SU-DHL-6 (cell line): Measurements from ENCODE around the gene MPND.

Experiments
- EZH2phosphoT487 ChIP-seq: fragments of 200-600 bp; sonication (generic), shearing (Covaris generic); conservative IDR thresholded peaks from 2 replicates; pipeline ENCODE4 v1.6.1; 2018; ENCODE audit warnings: mild to moderate bottlenecking, antibody characterized with exemption, low read length, moderate library complexity, mixed read lengths
- TF ChIP-seq, protein P1 (sequence below): fragments of 200-600 bp; sonication (generic); IDR thresholded peaks from one replicate; pipeline ENCODE4 v1.5.1; 2017; ENCODE audit warnings: antibody characterized with exemption, mild to moderate bottlenecking, low read length, moderate library complexity; ENCODE audit not compliant: insufficient read depth, poor library complexity, severe bottlenecking

GRCh38 chr19:4389511-4390016, 46.2 kb downstream of the MPND start:
- TF ChIP-seq, protein P1, sequence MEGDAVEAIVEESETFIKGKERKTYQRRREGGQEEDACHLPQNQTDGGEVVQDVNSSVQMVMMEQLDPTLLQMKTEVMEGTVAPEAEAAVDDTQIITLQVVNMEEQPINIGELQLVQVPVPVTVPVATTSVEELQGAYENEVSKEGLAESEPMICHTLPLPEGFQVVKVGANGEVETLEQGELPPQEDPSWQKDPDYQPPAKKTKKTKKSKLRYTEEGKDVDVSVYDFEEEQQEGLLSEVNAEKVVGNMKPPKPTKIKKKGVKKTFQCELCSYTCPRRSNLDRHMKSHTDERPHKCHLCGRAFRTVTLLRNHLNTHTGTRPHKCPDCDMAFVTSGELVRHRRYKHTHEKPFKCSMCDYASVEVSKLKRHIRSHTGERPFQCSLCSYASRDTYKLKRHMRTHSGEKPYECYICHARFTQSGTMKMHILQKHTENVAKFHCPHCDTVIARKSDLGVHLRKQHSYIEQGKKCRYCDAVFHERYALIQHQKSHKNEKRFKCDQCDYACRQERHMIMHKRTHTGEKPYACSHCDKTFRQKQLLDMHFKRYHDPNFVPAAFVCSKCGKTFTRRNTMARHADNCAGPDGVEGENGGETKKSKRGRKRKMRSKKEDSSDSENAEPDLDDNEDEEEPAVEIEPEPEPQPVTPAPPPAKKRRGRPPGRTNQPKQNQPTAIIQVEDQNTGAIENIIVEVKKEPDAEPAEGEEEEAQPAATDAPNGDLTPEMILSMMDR: no peak
- TF ChIP-seq EZH2phosphoT487: no peak
